Measurements from ENCODE around the gene SMIM24. TPM values are rescaled to one million over a fixed set of nuclear protein-coding genes. Genes with fewer than 3 reads are reported as not detected.
"Not testable (repeated sequence)": the region's sequence is repeated elsewhere in the genome, so short reads cannot be mapped to it uniquely, and the experiment has no call there.

SMIM24 gene
- not detected in 2 replicates for total RNA-seq
- total RNA-seq (2013): 0.14 TPM
- polyA plus RNA-seq: 0.82 TPM in 1 of 2 replicates, not detected in the other
- polyA minus RNA-seq: not detected in 2 replicates

DNA sequence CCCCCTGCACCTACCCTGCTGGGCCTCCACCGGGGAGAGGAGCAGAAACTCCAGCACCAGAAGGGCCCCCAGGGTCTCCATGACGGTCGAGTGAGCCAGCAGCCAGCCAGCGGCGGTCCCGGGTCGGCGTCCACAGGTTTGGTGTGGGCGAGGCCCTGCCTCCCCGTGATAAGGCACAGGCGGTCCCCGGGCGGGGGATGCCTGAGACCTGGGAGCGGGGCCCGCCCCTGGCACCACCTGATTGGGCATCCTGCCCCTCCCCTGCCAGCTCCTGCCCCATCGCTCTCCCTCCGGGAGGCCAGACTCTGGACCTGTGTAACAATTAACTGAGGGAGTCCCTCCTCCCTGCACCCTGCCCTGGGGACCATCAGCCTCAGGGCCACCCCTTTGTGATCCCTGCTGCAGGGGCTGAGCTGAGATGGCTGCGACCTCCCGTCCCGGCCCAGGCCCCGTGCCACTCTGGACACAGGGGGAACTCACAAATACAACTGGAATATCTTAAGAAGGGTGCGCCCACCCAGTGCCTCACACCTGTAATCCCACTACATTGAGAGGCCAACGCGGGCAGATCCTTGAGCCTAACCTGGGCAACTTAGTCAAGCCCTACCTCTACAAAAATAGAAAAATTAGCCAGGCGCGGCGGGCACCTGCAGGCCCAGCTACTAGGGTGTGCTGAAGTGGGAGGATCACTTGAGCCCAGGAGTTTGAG lies at the start of gene SMIM24:
TSS of gene SMIM24 (minus strand) at position 143 of the 709 bp plus-strand sequence. CDS start at position 81, 62 bp downstream.
- DNase-seq: no peak
- Histone ChIP-seq H3K4me3 (ENCODE audit: control extremely low read depth in 1 of 5, extremely low read depth in 1 of 5, insufficient read depth in 1 of 5, low read depth in 2 of 5, low read length in 4 of 5) (no peak within 1 kb of the TSS), H2AFZ (ENCODE audit: insufficient read depth, low read depth, low read length, poor library complexity, severe bottlenecking) (peak within 1 kb of the TSS; percentile 16), H3K9me3 (ENCODE audit: control extremely low read depth in 1 of 3, control insufficient read depth in 2 of 3, insufficient read depth in 1 of 3, low read length in 2 of 3) (peaks cover 0 to 13% (median 0%) of the 10 kb centered on the region in 3 donors), H3K27ac (ENCODE audit: low read length in 2 of 2) (no peak within 1 kb of the TSS), H4K20me1 (ENCODE audit: control insufficient read depth, insufficient read depth, low read length, poor library complexity, severe bottlenecking) (no peaks in the 10 kb centered on the region), H3K79me2 (ENCODE audit: control insufficient read depth, insufficient read depth, low read length) (no peaks in the 10 kb centered on the region), H3K27me3 (replicated peaks in 1 of 4; ENCODE audit: control extremely low read depth in 1 of 4, control insufficient read depth in 3 of 4, insufficient read depth in 4 of 4, low read length in 3 of 4) (peaks cover 0 to 9% (median 0%) of the 10 kb centered on the region in 4 experiments), H3K4me1 (ENCODE audit: control insufficient read depth in 2 of 2, insufficient read depth in 2 of 2, low read length in 2 of 2) (peaks cover 17 to 31% of the 10 kb centered on the region in 2 donors), H3K9ac (ENCODE audit: low read length) (no peak within 1 kb of the TSS), H3K4me2 (replicated peaks; ENCODE audit: low read depth, low read length, poor library complexity, severe bottlenecking) (peak within 1 kb of the TSS; percentile 83), H3K36me3 (replicated peaks in 1 of 2; ENCODE audit: control extremely low read depth in 1 of 2, control insufficient read depth in 1 of 2, extremely low read depth in 1 of 2, insufficient read depth in 2 of 2, low read length in 1 of 2) (no peaks in the 10 kb centered on the region)
- ATAC-seq (ENCODE audit: low read depth): no peak
- CTCF ChIA-PET: interaction anchor here (1.7 to 1.8 kb wide), 2 partner anchors 11 to 51 kb away, joined by 4 to 11 read pairs; no protein-coding TSS in a partner anchor
- POLR2A ChIA-PET: no interaction called here
- H3K9me3 Mint-ChIP-seq (ENCODE audit: insufficient read depth): no peaks in the 10 kb centered on the region
- H3K4me3 Mint-ChIP-seq: no peak within 1 kb of the TSS
- peaks cover 5% of the 10 kb centered on the region for H3K27me3 Mint-ChIP-seq
- 76% methylated on average over 20 of the region's 27 CpGs for WGBS (ENCODE audit: insufficient coverage)
- intact Hi-C loops (cut with micrococcal nuclease): no loop called here
- H3K4me1 Mint-ChIP-seq: peaks cover 18% of the 10 kb centered on the region
- no peak within 1 kb of the TSS for H3K27ac Mint-ChIP-seq
- TF ChIP-seq CTCF (IDR thresholded peaks at IDR 0.05): no peak
- no peak for TF ChIP-seq EZH2 (IDR thresholded peaks at IDR 0.05; ENCODE audit: borderline replicate concordance, insufficient read depth, low read depth, low read length, poor library complexity, severe bottlenecking)

DNA sequence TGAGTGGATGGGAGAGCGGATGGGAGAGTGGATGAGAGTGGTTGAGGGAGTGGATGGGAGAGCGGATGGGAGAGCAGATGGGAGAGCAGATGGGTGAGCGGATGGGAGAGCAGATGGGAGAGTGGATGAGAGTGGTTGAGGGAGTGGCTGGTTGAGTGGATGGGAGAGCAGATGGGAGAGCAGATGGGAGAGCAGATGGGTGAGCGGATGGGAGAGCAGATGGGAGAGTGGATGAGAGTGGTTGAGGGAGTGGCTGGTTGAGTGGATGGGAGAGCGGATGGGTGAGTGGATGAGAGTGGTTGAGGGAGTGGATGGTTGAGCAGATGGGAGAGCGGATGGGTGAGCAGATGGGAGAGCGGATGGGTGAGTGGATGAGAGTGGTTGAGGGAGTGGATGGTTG lies 49.0 kb upstream of the SMIM24 start:
- H3K9me3 Mint-ChIP-seq (ENCODE audit: insufficient read depth); H3K27ac ChIP-seq (ENCODE audit: low read length in 2 of 2); H2AFZ ChIP-seq (ENCODE audit: insufficient read depth, low read depth, low read length, poor library complexity, severe bottlenecking); H3K4me3 ChIP-seq (ENCODE audit: control extremely low read depth in 1 of 5, extremely low read depth in 1 of 5, insufficient read depth in 1 of 5, low read depth in 2 of 5, low read length in 4 of 5); H3K27me3 Mint-ChIP-seq; H3K27ac Mint-ChIP-seq; H3K4me3 Mint-ChIP-seq; POLR2A ChIA-PET; intact Hi-C loops (cut with micrococcal nuclease); ATAC-seq (ENCODE audit: low read depth); H3K27me3 ChIP-seq (replicated peaks in 1 of 4; ENCODE audit: control extremely low read depth in 1 of 4, control insufficient read depth in 3 of 4, insufficient read depth in 4 of 4, low read length in 3 of 4); H3K9me3 ChIP-seq (ENCODE audit: control extremely low read depth in 1 of 3, control insufficient read depth in 2 of 3, insufficient read depth in 1 of 3, low read length in 2 of 3); H3K4me2 ChIP-seq (replicated peaks; ENCODE audit: low read depth, low read length, poor library complexity, severe bottlenecking); H3K9ac ChIP-seq (ENCODE audit: low read length); H3K4me1 Mint-ChIP-seq; H3K4me1 ChIP-seq (ENCODE audit: control insufficient read depth in 2 of 2, insufficient read depth in 2 of 2, low read length in 2 of 2); CTCF ChIA-PET; DNase-seq: not testable (repeated sequence)
- H3K36me3 ChIP-seq (replicated peaks in 1 of 2; ENCODE audit: control extremely low read depth in 1 of 2, control insufficient read depth in 1 of 2, extremely low read depth in 1 of 2, insufficient read depth in 2 of 2, low read length in 1 of 2): peaks cover 0 to 69% of the 10 kb centered on the region in 2 experiments
- 100% methylated on average over 7 of the region's 7 CpGs for WGBS (ENCODE audit: insufficient coverage)
- peaks cover 22% of the 10 kb centered on the region for H3K79me2 ChIP-seq (ENCODE audit: control insufficient read depth, insufficient read depth, low read length)
- peaks cover 46% of the 10 kb centered on the region for H4K20me1 ChIP-seq (ENCODE audit: control insufficient read depth, insufficient read depth, low read length, poor library complexity, severe bottlenecking)

All from B cell (primary cell).